ENCODE measurements around the gene HSCB. TPM values are rescaled to one million over a fixed set of nuclear protein-coding genes. Genes with fewer than 3 reads are reported as not detected.
A peak's percentile ranks its signal among the peaks of the same experiment; 100 is the strongest.
"Not testable (repeated sequence)": the region's sequence is repeated elsewhere in the genome, so short reads cannot be mapped to it uniquely, and the experiment has no call there.

Gene HSCB
- total RNA-seq, 3 donors from 2014 or later (not counting 1 experiment from before 2014, with no cell fraction given): 11.4 to 13.6 (median 12.3) TPM

DNA sequence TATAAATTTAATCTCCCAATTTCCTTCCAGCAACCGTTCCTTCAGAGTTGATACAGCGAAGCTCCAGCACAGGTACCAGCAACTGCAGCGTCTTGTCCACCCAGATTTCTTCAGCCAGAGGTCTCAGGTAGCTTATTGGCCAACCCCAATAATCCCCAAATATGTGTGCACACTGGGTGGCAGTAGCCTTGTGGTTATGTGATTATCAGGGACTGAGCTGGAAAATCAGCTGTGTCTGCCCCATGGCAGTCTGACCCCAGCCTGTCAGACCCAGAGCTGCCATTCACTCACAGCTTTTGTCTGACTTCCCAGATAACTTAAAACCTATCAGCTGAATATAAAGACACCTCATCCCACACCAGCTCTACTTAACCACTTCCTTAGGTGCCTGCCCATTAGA, 2.0 kb downstream of the HSCB start:
- Histone ChIP-seq H3K36me3 (ENCODE audit: control insufficient read depth, insufficient read depth, low read length) (peaks cover 34% of the 10 kb centered on the region), H3K27me3 (ENCODE audit: control insufficient read depth, insufficient read depth, low read length) (no peaks in the 10 kb centered on the region), H3K9me3 (ENCODE audit: control insufficient read depth, insufficient read depth, low read length) (no peaks in the 10 kb centered on the region), H3K4me3 (ENCODE audit: low read length) (no peak overlapping the region), H3K4me1 (ENCODE audit: control insufficient read depth, insufficient read depth, low read length) (peaks cover 32% of the 10 kb centered on the region), H3K27ac (ENCODE audit: low read length) (no peak overlapping the region)
- 100% methylated on average over 3 of the region's 3 CpGs for WGBS (ENCODE audit: insufficient coverage)
- intact Hi-C loops (cut with micrococcal nuclease): loop anchor here (2.0 to 5.0 kb wide), 2 partner anchors 68 to 85 kb away; no protein-coding TSS in a partner anchor
- no peaks in the 10 kb centered on the region for H3K36me3 Mint-ChIP-seq
- H3K9me3 Mint-ChIP-seq: no peaks in the 10 kb centered on the region
- H3K4me3 Mint-ChIP-seq: peak overlapping the region; percentile 89
- TF ChIP-seq, protein P1, sequence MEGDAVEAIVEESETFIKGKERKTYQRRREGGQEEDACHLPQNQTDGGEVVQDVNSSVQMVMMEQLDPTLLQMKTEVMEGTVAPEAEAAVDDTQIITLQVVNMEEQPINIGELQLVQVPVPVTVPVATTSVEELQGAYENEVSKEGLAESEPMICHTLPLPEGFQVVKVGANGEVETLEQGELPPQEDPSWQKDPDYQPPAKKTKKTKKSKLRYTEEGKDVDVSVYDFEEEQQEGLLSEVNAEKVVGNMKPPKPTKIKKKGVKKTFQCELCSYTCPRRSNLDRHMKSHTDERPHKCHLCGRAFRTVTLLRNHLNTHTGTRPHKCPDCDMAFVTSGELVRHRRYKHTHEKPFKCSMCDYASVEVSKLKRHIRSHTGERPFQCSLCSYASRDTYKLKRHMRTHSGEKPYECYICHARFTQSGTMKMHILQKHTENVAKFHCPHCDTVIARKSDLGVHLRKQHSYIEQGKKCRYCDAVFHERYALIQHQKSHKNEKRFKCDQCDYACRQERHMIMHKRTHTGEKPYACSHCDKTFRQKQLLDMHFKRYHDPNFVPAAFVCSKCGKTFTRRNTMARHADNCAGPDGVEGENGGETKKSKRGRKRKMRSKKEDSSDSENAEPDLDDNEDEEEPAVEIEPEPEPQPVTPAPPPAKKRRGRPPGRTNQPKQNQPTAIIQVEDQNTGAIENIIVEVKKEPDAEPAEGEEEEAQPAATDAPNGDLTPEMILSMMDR (IDR thresholded peaks at IDR 0.05): no peak
- peak overlapping the region; percentile 92 to 97 for H3K27ac Mint-ChIP-seq
- no peak for DNase-seq
- no peak for ATAC-seq
- H3K4me1 Mint-ChIP-seq: peaks cover 38 to 41% of the 10 kb centered on the region in 2 donors
- no peaks in the 10 kb centered on the region for H3K27me3 Mint-ChIP-seq (ENCODE audit: low read depth in 2 of 2)

DNA sequence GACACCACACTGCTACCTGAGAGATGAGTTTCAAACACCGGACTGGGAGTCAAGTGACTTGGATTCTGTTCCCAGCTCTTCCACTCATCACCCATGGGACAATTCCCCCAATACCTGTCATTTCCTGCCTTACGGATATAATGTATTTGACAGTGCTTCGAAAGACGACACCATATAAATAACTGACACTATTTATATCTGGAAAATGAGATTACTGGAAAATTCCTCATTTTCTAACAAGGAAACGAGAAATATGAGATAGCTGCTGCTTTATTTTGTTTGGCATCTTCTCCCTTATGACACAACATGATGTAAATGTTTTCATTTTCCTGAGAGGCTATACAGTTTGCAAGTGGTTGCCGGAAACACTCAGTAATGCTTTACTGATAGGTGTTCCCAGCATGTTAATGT, 8.6 kb downstream of the HSCB start:
- Histone ChIP-seq H3K4me1 (ENCODE audit: control insufficient read depth, insufficient read depth, low read length) (peaks cover 21% of the 10 kb centered on the region), H3K36me3 (ENCODE audit: control insufficient read depth, insufficient read depth, low read length) (peaks cover 23% of the 10 kb centered on the region), H3K9me3 (ENCODE audit: control insufficient read depth, insufficient read depth, low read length) (no peaks in the 10 kb centered on the region), H3K4me3 (ENCODE audit: low read length) (no peak overlapping the region), H3K27me3 (ENCODE audit: control insufficient read depth, insufficient read depth, low read length) (no peaks in the 10 kb centered on the region), H3K27ac (ENCODE audit: low read length) (no peak overlapping the region)
- H3K4me1 Mint-ChIP-seq: peaks cover 17 to 24% of the 10 kb centered on the region in 2 donors
- H3K36me3 Mint-ChIP-seq: no peaks in the 10 kb centered on the region
- peak overlapping the region in 1 of 2 donors; percentile 53 for H3K27ac Mint-ChIP-seq
- H3K27me3 Mint-ChIP-seq (ENCODE audit: low read depth in 2 of 2): no peaks in the 10 kb centered on the region
- DNase-seq: no peak
- TF ChIP-seq, protein P1 (IDR thresholded peaks at IDR 0.05): no peak
- no peak overlapping the region for H3K4me3 Mint-ChIP-seq
- ATAC-seq: no peak
- 97% methylated on average over 3 of the region's 6 CpGs for WGBS (ENCODE audit: insufficient coverage)
- intact Hi-C loops (cut with micrococcal nuclease): no loop called here
- H3K9me3 Mint-ChIP-seq: no peaks in the 10 kb centered on the region

DNA sequence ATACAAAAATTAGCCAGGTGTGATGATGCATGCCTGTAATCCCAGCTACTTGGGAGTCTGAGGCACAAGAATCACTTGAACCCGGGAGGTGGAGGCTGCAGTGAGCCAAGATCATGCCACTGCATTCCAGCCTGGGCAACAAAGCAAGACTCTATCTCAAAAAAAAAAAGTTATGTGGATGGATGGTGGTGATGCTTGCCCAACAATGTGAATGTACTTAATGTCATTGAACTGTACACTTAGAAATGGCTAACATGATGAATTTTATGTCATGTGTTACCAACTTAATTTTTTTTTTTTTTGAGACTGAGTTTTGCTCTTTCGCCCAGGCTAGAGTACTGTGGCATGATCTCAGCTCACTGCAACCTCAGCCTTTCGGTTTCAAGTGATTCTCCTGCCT, 12.7 kb downstream of the HSCB start:
- WGBS (ENCODE audit: insufficient coverage): 98% methylated on average over 3 of the region's 3 CpGs
- H3K27me3 Mint-ChIP-seq (ENCODE audit: low read depth in 2 of 2); H3K9me3 ChIP-seq (ENCODE audit: control insufficient read depth, insufficient read depth, low read length); DNase-seq; H3K27ac ChIP-seq (ENCODE audit: low read length); H3K4me3 ChIP-seq (ENCODE audit: low read length); H3K4me1 ChIP-seq (ENCODE audit: control insufficient read depth, insufficient read depth, low read length); H3K9me3 Mint-ChIP-seq; H3K4me3 Mint-ChIP-seq; H3K36me3 ChIP-seq (ENCODE audit: control insufficient read depth, insufficient read depth, low read length); H3K36me3 Mint-ChIP-seq; ATAC-seq; intact Hi-C loops (cut with micrococcal nuclease); H3K27me3 ChIP-seq (ENCODE audit: control insufficient read depth, insufficient read depth, low read length): not testable (repeated sequence)
- H3K4me1 Mint-ChIP-seq: peaks cover 3 to 11% of the 10 kb centered on the region in 2 donors
- H3K27ac Mint-ChIP-seq: peak overlapping the region in 1 of 2 donors; percentile 6

DNA sequence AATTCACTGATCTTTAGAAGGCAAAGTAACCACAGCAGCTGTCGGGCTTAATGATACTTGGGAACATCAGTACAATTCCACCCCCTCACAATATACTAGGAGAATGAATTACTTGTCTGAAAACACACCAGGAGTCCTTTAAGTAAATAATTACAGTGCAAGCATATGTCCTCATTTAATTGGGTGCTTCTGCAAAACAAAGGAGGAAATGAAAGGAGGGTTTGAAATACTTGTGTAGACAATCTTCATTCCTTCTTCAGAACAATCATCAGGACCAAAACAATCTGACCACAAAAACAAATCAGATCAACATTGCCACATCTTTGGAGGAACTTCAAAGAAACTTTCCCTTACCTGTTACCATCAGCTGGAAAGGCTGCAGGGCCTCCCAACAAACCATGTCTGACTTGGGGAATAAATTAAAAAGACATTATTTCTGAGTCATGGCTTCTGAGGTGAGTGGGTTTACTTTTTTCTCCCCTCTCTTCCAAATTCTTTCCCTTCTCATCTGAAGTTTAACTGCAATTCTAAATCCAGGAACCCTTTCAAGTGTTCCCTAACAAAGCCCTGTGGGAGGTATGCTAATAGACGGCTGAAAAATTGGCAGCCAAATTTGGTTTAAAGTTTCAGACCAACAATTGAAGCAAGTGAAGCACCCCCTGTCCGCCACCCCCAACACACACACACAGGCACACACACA, 18.2 kb downstream of the HSCB start:
- Histone ChIP-seq H3K9me3 (ENCODE audit: control insufficient read depth, insufficient read depth, low read length) (no peaks in the 10 kb centered on the region), H3K4me1 (ENCODE audit: control insufficient read depth, insufficient read depth, low read length) (peaks cover 10% of the 10 kb centered on the region), H3K27ac (ENCODE audit: low read length) (no peak overlapping the region), H3K4me3 (ENCODE audit: low read length) (no peak overlapping the region), H3K36me3 (ENCODE audit: control insufficient read depth, insufficient read depth, low read length) (no peaks in the 10 kb centered on the region), H3K27me3 (ENCODE audit: control insufficient read depth, insufficient read depth, low read length) (no peaks in the 10 kb centered on the region)
- Mint-ChIP-seq H3K27me3 (ENCODE audit: low read depth in 2 of 2) (no peaks in the 10 kb centered on the region), H3K4me1 (no peaks in the 10 kb centered on the region), H3K9me3 (no peaks in the 10 kb centered on the region), H3K27ac (no peak overlapping the region), H3K4me3 (no peak overlapping the region), H3K36me3 (no peaks in the 10 kb centered on the region)
- TF ChIP-seq, protein P1 (IDR thresholded peaks at IDR 0.05): no peak
- intact Hi-C loops (cut with micrococcal nuclease): no loop called here
- DNase-seq (no peak), ATAC-seq (no peak)
- WGBS (ENCODE audit: insufficient coverage): 73% methylated on average over 3 of the region's 3 CpGs

Data from natural killer cell (primary cell).